WI38 (cell line): ENCODE measurements around the gene FBXO7.
A peak's percentile ranks its signal among the peaks of the same experiment; 100 is the strongest.

Experiments
- H3K4me3 ChIP-seq: 2 replicates; pipeline ENCODE4 v1.5.1; 2011; ENCODE audit warnings: low read depth, mild to moderate bottlenecking, control low read depth, low read length
- TF ChIP-seq, protein P1 (sequence below): IDR thresholded peaks from 2 replicates; pipeline ENCODE4 v1.5.1; 2012; ENCODE audit warnings: low read depth, mild to moderate bottlenecking, control low read depth, low read length

FBXO7 gene

DNA sequence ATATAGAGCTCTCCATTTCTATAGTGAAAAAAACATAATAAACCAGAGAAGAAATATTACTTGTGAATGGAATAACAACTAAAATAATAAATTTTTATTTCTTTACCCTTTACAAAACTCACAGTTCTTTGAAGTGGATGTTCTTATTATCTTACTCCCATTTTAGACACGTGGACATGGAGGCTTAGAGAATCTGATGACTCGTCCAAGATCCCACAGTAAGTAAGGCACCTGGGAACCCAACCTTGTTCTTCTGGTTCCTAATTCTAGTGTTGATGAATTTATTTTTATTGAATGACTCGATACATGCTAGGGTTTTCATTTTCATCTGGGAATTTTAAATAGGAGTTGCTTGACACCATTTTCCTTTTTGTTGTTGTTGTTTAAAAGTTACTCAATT, 12.2 kb upstream of the FBXO7 start:
- TF ChIP-seq, protein P1, sequence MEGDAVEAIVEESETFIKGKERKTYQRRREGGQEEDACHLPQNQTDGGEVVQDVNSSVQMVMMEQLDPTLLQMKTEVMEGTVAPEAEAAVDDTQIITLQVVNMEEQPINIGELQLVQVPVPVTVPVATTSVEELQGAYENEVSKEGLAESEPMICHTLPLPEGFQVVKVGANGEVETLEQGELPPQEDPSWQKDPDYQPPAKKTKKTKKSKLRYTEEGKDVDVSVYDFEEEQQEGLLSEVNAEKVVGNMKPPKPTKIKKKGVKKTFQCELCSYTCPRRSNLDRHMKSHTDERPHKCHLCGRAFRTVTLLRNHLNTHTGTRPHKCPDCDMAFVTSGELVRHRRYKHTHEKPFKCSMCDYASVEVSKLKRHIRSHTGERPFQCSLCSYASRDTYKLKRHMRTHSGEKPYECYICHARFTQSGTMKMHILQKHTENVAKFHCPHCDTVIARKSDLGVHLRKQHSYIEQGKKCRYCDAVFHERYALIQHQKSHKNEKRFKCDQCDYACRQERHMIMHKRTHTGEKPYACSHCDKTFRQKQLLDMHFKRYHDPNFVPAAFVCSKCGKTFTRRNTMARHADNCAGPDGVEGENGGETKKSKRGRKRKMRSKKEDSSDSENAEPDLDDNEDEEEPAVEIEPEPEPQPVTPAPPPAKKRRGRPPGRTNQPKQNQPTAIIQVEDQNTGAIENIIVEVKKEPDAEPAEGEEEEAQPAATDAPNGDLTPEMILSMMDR, result no peak
- H3K4me3 ChIP-seq, result no peak overlapping the region

DNA sequence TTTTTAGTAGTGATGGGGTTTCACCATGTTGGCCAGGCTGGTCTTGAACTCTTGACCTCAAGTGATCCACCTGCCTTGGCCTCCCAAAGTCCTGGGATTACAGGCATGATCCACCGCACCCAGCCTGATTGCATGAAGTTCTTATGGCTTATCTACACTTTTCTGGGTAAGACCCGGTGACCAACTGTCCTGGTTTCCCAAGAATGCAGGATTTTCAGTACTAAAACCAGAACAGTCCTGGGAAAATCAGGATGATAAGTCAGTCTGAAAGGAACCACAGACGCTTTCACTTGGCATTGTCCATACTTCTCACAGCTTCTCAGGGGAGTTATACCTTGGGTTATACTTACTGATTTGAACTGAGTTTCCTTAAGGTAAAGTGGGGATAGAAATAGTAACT, 8.9 kb upstream of the FBXO7 start:
- no peak overlapping the region for H3K4me3 ChIP-seq

DNA sequence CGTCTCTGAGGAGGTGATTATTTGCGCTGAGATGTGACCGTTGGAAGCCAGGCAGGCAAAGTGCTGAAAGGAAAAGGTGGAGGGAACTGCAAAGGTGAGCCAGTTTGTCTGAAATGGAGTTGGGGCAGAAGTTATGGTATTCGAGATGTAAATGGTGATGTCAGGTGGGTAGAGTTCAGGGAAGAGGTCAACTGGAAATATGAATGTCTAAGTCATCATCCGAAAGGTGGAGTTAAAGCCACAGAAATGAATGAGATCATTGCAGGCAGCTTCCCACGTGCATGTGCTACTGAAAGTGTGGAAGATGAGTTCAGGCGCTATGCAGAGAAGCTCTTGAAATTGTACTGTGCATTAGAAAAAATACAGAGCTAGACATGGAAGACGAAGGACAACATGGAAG, 8.1 kb upstream of the FBXO7 start:
- TF ChIP-seq, protein P1, result no peak
- no peak overlapping the region for H3K4me3 ChIP-seq

More for the DNA sequence above, 8.9 kb upstream of the FBXO7 start:
- TF ChIP-seq, protein P1, result no peak

DNA sequence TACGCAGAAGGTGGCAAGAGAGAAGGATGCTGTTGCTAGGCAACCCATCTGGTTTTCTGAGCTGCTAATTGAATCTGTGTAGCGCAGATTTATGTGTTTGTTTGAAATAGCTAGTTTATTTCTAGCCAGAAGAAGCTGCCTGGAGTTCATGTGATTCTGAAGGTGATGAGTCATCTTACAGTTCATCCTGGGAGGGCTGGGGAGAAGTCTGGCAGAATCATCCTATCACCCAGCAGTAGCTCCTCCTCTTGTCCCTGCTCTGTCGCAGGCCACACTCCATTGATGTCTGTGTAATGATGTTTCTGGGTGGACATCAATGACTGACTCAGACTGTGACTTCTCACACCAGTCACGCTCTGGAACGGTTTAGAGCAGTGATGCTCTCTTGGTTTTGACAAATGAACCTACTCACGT, 4.8 kb upstream of the FBXO7 start:
- no peak overlapping the region for H3K4me3 ChIP-seq
- TF ChIP-seq, protein P1, result no peak

DNA sequence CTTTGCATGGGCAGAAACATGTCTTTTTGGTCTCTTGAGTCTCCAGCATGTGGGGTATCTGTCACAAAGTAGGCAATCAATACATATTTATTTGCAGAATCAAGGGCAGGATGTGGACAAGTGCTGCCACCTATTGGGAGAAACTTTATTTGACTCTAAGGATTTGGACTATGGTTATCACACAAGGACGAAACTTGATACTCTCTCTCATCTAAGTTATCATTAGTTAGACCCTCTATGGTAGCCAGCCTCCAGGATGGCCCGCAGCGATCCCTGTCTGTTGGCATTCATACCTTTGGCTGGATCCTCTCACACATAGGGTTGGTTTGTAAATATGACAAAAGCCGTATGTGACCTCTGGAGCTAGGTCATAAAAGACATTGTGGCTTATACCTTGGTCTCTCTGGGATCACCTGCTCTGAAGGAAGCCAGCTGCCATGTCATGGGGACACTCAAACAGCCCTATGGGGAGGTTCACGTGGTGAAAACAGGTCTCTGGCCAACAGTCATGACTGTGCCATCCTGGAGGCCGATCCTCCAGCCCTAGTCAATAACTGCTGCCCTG, 1.1 kb upstream of the FBXO7 start:
- TF ChIP-seq, protein P1, result peak; percentile 33; the same call in 1 of the 2 replicates
- H3K4me3 ChIP-seq, result no peak overlapping the region

DNA sequence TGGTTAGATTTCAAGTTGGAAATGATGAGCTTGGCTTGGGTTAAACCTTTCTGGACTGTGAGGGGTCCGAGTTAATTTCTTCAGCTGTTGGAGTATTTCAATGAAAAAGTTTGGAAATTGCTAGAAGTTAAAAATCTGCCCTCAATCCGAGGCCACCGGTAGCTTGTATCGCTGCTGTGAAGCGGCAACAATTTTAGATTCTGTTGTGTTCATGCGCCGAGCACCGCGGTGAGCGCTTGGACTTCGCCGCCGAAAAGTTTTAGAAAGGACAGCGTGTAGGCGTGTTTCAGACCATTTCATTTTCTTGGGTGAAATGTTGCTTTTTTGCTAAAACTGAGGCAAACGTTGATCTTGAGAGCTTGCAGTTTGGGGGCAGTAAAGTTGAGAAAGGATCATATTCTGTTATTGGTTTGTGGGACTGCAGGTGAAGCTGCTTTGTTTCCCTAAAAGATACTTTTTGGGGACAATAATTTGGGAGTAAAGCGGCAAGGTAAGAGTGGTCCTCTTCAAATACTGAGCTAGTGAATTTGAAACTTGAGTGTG, 928 bp downstream of the FBXO7 start:
- H3K4me3 ChIP-seq, result peak overlapping the region; percentile 80
- TF ChIP-seq, protein P1, result no peak

DNA sequence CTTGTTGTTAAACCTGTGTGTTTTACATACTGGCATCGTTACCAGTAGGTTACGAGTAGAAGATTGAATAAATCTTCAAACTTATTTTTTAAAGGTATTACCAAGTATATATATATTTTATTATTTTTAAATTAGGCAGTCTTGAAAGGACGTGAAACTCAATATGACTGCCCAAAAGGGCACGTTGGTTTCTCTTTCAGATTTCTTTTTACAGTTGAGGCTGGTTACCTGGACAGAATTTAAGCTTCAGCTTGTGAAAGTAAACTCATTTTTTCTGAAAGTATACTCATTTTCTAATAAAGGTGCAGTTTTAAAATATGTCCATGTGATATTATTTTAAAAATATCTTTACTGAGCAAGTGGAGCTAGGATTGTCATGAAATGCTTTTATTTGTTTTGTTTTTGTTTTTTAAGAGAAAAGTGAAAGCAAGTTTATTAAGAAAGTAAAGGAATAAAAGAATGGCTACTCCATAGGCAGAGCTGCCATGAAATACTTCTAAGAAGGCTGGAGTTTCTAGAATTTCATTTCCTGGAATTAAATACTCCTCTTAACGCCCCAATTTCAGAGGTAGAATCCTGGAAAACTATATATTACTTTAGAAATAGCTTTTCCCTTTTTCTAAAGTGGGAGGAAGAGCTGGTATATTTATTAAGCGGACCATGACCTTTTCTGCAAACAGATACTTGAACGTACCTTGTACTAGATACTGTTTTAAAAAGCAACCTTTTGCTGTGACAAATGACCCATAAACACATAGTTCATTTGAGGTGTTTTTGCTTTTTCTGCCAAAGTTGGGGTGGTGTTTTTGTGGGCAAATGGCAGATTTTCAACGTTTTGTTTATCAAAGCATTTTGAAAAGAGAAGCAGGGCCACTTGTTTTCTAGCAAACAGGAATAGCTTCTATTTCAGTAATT, 1.9 kb downstream of the FBXO7 start:
- TF ChIP-seq, protein P1, result no peak
- H3K4me3 ChIP-seq, result peak overlapping the region; percentile 80
